ENCODE measurements around the gene CCDC188.

GRCh38 chr22:20132686-20133246, 18.1 kb downstream of the CCDC188 start:
- no peak for TF ChIP-seq E2F5 (CRISPR knock-in tag; IDR thresholded peaks at IDR 0.05)
- no peak for TF ChIP-seq GABPB1 (CRISPR knock-in tag; IDR thresholded peaks at IDR 0.05)

All from WTC11 (cell line).